Testis (tissue), 3 donors: Measurements from ENCODE around the gene RIPOR3. TPM values are rescaled to one million over a fixed set of nuclear protein-coding genes. Genes with fewer than 3 reads are reported as not detected.

Source experiments
- microRNA counts, 2 donors: library from miRNA; unstranded; fragments of <30 nt; microRNA quantifications; one replicate each; lab custom pipeline; 2016
- microRNA-seq, 2 donors: library from miRNA; unstranded; fragments of <30 nt; microRNA quantifications; one replicate each; pipeline ENCODE4, GENCODE V29; 2016; ENCODE audit warnings: borderline number of aligned reads in 2 of 2, borderline replicate concordance in 1 of 2
- polyA plus RNA-seq: library from polyadenylated mRNA; stranded (reverse); fragments of 350-450 nt; fragmentation: Illumina TruSeq; extraction: RNeasy Lipid Tissue Mini Kit (QIAGEN cat#74804); gene quantifications from one replicate; pipeline ENCODE4 v1.2.3, GENCODE V29; 2014; ENCODE audit warnings: low read depth, low replicate concordance; ENCODE audit not compliant: insufficient read depth
- small RNA-seq, 2 donors: library from RNA; depleted of rRNA; stranded (forward); fragments of <200 nt; gene quantifications; one replicate each; pipeline ENCODE3, GENCODE V24; 2016
- total RNA-seq, 2 donors: library from RNA; depleted of rRNA; stranded (reverse); fragments of >200 nt; gene quantifications; one replicate each; pipeline ENCODE4 v1.2.3, GENCODE V29; 2016

Gene RIPOR3
- total and polyA plus RNA-seq, 3 donors from 2014 or later = 11.3 to 26.9 (median 22.1) TPM

MicroRNAs encoded within 50 kb of the gene (microRNA counts, 767-probe panel; counts per million panel counts)
- microRNA hsa-miR-645 (lab: Ali Mortazavi, UCI) = 0 to 152 counts per million in 2 donors

Small RNA genes within 50 kb of the gene (microRNA-seq; reads per million reads assigned to microRNA genes)
- gene MIR1302-5 = 0 reads per million in 2 donors
- gene MIR645 = 0 reads per million in 2 donors

Small RNA genes within 50 kb of the gene (small RNA-seq; reads per million reads assigned to genes)
- gene MIR1302-5 (0 reads per million in 2 donors), gene MIR645 (0 reads per million in 2 donors), gene RF00019 (0 reads per million in 2 donors)

Other genes with a start within 250 kb of the RIPOR3 start
- gene PTPN1, start 181.2 kb downstream of the RIPOR3 start, total RNA-seq = 10 to 100 TPM; 42.0 to 44.3 TPM
- gene PTPN1, start 181.2 kb downstream of the RIPOR3 start, polyA plus RNA-seq = 44.0 TPM
- 10 to 100 TPM; 15.4 to 17.0 TPM for gene PARD6B, start 40.0 kb upstream of the RIPOR3 start, total RNA-seq
- gene PARD6B, start 40.0 kb upstream of the RIPOR3 start, polyA plus RNA-seq = 3.8 TPM
- 10 to 100 TPM in 1 of 2 donors, 1 to 10 TPM in 1; 7.6 to 10.8 TPM for gene BCAS4, start 103.5 kb upstream of the RIPOR3 start, total RNA-seq
- 5.8 TPM for gene BCAS4, start 103.5 kb upstream of the RIPOR3 start, polyA plus RNA-seq
- 100 to 1,000 TPM; 101 to 110 TPM for gene ADNP, start 239.9 kb upstream of the RIPOR3 start, total RNA-seq
- 83.5 TPM for gene ADNP, start 239.9 kb upstream of the RIPOR3 start, polyA plus RNA-seq